Amniotic stem cell (primary cell): Measurements from ENCODE around the gene LIN28B.
"Not testable (repeated sequence)": the region's sequence is repeated elsewhere in the genome, so short reads cannot be mapped to it uniquely, and the experiment has no call there.

Source experiments
- DNase-seq: peaks from one replicate; lab custom pipeline; 2025; lab: John Stamatoyannopoulos, UW

The LIN28B gene

GRCh38 chr6:105013459-105013858 is 56.6 kb downstream of the LIN28B start:
- DNase-seq, result not testable (repeated sequence)

GRCh38 chr6:105014448-105014847 is 57.5 kb downstream of the LIN28B start:
- no peak for DNase-seq

GRCh38 chr6:105014954-105015353 is 58.0 kb downstream of the LIN28B start:
- no peak for DNase-seq

- DNase-seq, result peak; percentile 3
Measured at GRCh38 chr6:105015482-105015881, 58.6 kb downstream of the LIN28B start.

- DNase-seq, result no peak
Measured at GRCh38 chr6:105019285-105019684, 62.4 kb downstream of the LIN28B start.

GRCh38 chr6:105021399-105021798 is 64.5 kb downstream of the LIN28B start:
- DNase-seq, result no peak

GRCh38 chr6:105022416-105022815 is 65.5 kb downstream of the LIN28B start:
- DNase-seq, result no peak

- no peak for DNase-seq
Measured at GRCh38 chr6:105024803-105025202, 67.9 kb downstream of the LIN28B start.

- DNase-seq, result no peak
Measured at GRCh38 chr6:105028898-105029297, 72.0 kb downstream of the LIN28B start.

- no peak for DNase-seq
Measured at GRCh38 chr6:105029581-105029980, 72.7 kb downstream of the LIN28B start.

- DNase-seq, result no peak
Measured at GRCh38 chr6:105034470-105034869, 77.6 kb downstream of the LIN28B start.

- DNase-seq, result no peak
Measured at GRCh38 chr6:105035299-105035698, 78.4 kb downstream of the LIN28B start.

GRCh38 chr6:105036351-105036750 is 79.4 kb downstream of the LIN28B start:
- no peak for DNase-seq

GRCh38 chr6:105038259-105038658 is 81.4 kb downstream of the LIN28B start:
- no peak for DNase-seq

- DNase-seq, result no peak
Measured at GRCh38 chr6:105041880-105042279, 85.0 kb downstream of the LIN28B start.

- DNase-seq, result no peak
Measured at GRCh38 chr6:105042648-105043047, 85.7 kb downstream of the LIN28B start.

- no peak for DNase-seq
Measured at GRCh38 chr6:105043979-105044378, 87.1 kb downstream of the LIN28B start.

- DNase-seq, result no peak
Measured at GRCh38 chr6:105045526-105045925, 88.6 kb downstream of the LIN28B start.

- no peak for DNase-seq
Measured at GRCh38 chr6:105051941-105052471, 95.1 kb downstream of the LIN28B start.

- DNase-seq, result no peak
Measured at GRCh38 chr6:105056646-105057045, 99.7 kb downstream of the LIN28B start.

- no peak for DNase-seq
Measured at GRCh38 chr6:105057160-105057559, 100.3 kb downstream of the LIN28B start.

- no peak for DNase-seq
Measured at GRCh38 chr6:105058316-105058715, 101.4 kb downstream of the LIN28B start.

GRCh38 chr6:105058846-105059245 is 101.9 kb downstream of the LIN28B start:
- no peak for DNase-seq

- DNase-seq, result no peak
Measured at GRCh38 chr6:105066233-105066632, 109.3 kb downstream of the LIN28B start.

- no peak for DNase-seq
Measured at GRCh38 chr6:105066836-105067235, 109.9 kb downstream of the LIN28B start.
